Mesenchymal stem cell (in vitro differentiated cells and primary cell): ENCODE results near the gene CNOT1.

Experiments used
- DNase-seq: peaks from one replicate; pipeline ENCODE4 v3.0.0-alpha.2; 2013
- H2AFZ ChIP-seq: one replicate; pipeline ENCODE4 v1.6.1; 2013; ENCODE audit warnings: low read depth, mild to moderate bottlenecking, control low read depth, inconsistent platforms, low read length, moderate library complexity
- H2AK5ac ChIP-seq: 2 replicates; pipeline ENCODE4 v1.6.1; 2013; ENCODE audit warnings: low read length, moderate library complexity, mild to moderate bottlenecking, inconsistent platforms; ENCODE audit not compliant: severe bottlenecking
- H2BK120ac ChIP-seq: one replicate; pipeline ENCODE4 v1.6.1; 2013; ENCODE audit warnings: low read depth, mild to moderate bottlenecking, inconsistent platforms, low read length, moderate library complexity
- H2BK12ac ChIP-seq, 2 experiments: one replicate each; pipeline ENCODE4 v1.6.1; 2013; ENCODE audit warnings: inconsistent platforms in 2 of 2, low read length in 2 of 2, mild to moderate bottlenecking in 2 of 2, moderate library complexity in 2 of 2, control low read depth in 1 of 2
- H2BK15ac ChIP-seq: one replicate; pipeline ENCODE4 v1.6.1; 2013; ENCODE audit warnings: mild to moderate bottlenecking, low read depth, inconsistent platforms; ENCODE audit not compliant: poor library complexity, severe bottlenecking
- H2BK5ac ChIP-seq: 2 replicates; pipeline ENCODE4 v1.6.1; 2013; ENCODE audit warnings: low read depth, mild to moderate bottlenecking, low read length, control low read depth, inconsistent platforms; ENCODE audit not compliant: poor library complexity, severe bottlenecking
- H3K14ac ChIP-seq, 2 experiments: one replicate each; pipeline ENCODE4 v1.6.1; 2013; ENCODE audit warnings: inconsistent platforms in 2 of 2, low read length in 2 of 2, control low read depth in 1 of 2, mild to moderate bottlenecking in 1 of 2, moderate library complexity in 1 of 2
- H3K18ac ChIP-seq, 2 experiments: one replicate each; pipeline ENCODE4 v1.6.1; 2013; ENCODE audit warnings: inconsistent platforms in 2 of 2, low read length in 2 of 2, control low read depth in 1 of 2, low read depth in 1 of 2, mild to moderate bottlenecking in 1 of 2
- H3K23ac ChIP-seq, 2 experiments: one replicate each; pipeline ENCODE4 v1.6.1; 2013; ENCODE audit warnings: inconsistent platforms in 2 of 2, low read length in 2 of 2, mild to moderate bottlenecking in 2 of 2, moderate library complexity in 2 of 2, control low read depth in 1 of 2
- H3K27ac ChIP-seq: 2 replicates; pipeline ENCODE4 v1.5.1; 2013; ENCODE audit warnings: mild to moderate bottlenecking, moderate library complexity, low read length, control low read depth, inconsistent platforms; ENCODE audit not compliant: poor library complexity, severe bottlenecking
- H3K27me3 ChIP-seq, 2 experiments: 2 replicates each; pipeline versions ENCODE4 v1.6.1 to v1.7.0; 2013; ENCODE audit warnings: low read length in 2 of 2, mild to moderate bottlenecking in 2 of 2, moderate library complexity in 2 of 2, control low read depth in 1 of 2, inconsistent platforms in 1 of 2; ENCODE audit not compliant: control insufficient read depth in 1 of 2, insufficient read depth in 1 of 2
- H3K36me3 ChIP-seq, 2 experiments: 2 replicates each; pipeline versions ENCODE4 v1.6.1 to v1.7.0; 2013; ENCODE audit warnings: low read length in 2 of 2, control low read depth in 1 of 2, inconsistent platforms in 1 of 2, low read depth in 1 of 2, mild to moderate bottlenecking in 1 of 2; ENCODE audit not compliant: insufficient read depth in 2 of 2, control insufficient read depth in 1 of 2
- H3K4ac ChIP-seq, 2 experiments: one replicate each; pipeline ENCODE4 v1.6.1; 2013; ENCODE audit warnings: inconsistent platforms in 2 of 2, low read length in 2 of 2, mild to moderate bottlenecking in 2 of 2, moderate library complexity in 2 of 2, control low read depth in 1 of 2, low read depth in 1 of 2
- H3K4me1 ChIP-seq: 2 replicates; pipeline ENCODE4 v1.6.1; 2013; ENCODE audit warnings: low read depth, low read length, control low read depth; ENCODE audit not compliant: control insufficient read depth, insufficient read depth
- H3K4me2 ChIP-seq: 2 replicates; pipeline ENCODE4 v1.6.1; 2013; ENCODE audit warnings: low read length, mild to moderate bottlenecking, inconsistent platforms; ENCODE audit not compliant: poor library complexity, severe bottlenecking
- H3K4me3 ChIP-seq, 2 experiments: 2 replicates each; pipeline versions ENCODE4 v1.5.1 to v1.7.0; 2013; ENCODE audit warnings: low read length in 2 of 2, mild to moderate bottlenecking in 2 of 2, control low read depth in 1 of 2, low read depth in 1 of 2; ENCODE audit not compliant: insufficient read depth in 1 of 2
- H3K79me1 ChIP-seq: replicated peaks from 2 replicates; pipeline ENCODE4 v1.6.1; 2013; ENCODE audit warnings: mild to moderate bottlenecking, control low read depth, low read length, inconsistent platforms; ENCODE audit not compliant: poor library complexity, severe bottlenecking
- H3K9ac ChIP-seq: 2 replicates; pipeline ENCODE4 v1.7.0; 2013; ENCODE audit warnings: mild to moderate bottlenecking, low read length, moderate library complexity
- H3K9me3 ChIP-seq: 2 replicates; pipeline ENCODE4 v1.7.0; 2013; ENCODE audit warnings: mild to moderate bottlenecking, low read length; ENCODE audit not compliant: control insufficient read depth
- H4K8ac ChIP-seq: one replicate; pipeline ENCODE4 v1.6.1; 2013; ENCODE audit warnings: inconsistent platforms, mild to moderate bottlenecking, low read length, moderate library complexity
- H4K91ac ChIP-seq: one replicate; pipeline ENCODE4 v1.6.1; 2013; ENCODE audit warnings: mild to moderate bottlenecking, low read length, inconsistent platforms
- WGBS: methylation state at CpG from one replicate; pipeline ENCODE4 v1.1.7; 2013; ENCODE audit warnings: mixed read lengths; 5-methylcytosine and 5-hydroxymethylcytosine counted together

The CNOT1 gene

GRCh38 chr16:58563235-58563634 lies 66.4 kb downstream of the CNOT1 start:
- DNase-seq = peak; percentile 52
- Histone ChIP-seq H3K27me3 (no peaks in the 10 kb centered on the region), H3K9me3 (no peaks in the 10 kb centered on the region), H2BK5ac (no peak overlapping the region), H4K91ac (no peak overlapping the region), H3K14ac (no peak overlapping the region), H3K79me1 (peaks cover 16% of the 10 kb centered on the region), H2AFZ (no peak overlapping the region), H2BK12ac (no peak overlapping the region), H3K9ac (no peak overlapping the region), H2AK5ac (no peak overlapping the region), H3K4me3 (no peak overlapping the region), H3K4ac (no peak overlapping the region), H3K4me1 (no peaks in the 10 kb centered on the region), H2BK15ac (no peak overlapping the region), H3K36me3 (peaks cover 22 to 75% of the 10 kb centered on the region in 2 experiments), H4K8ac (no peak overlapping the region), H3K27ac (no peak overlapping the region), H3K18ac (no peak overlapping the region), H3K4me2 (no peak overlapping the region), H3K23ac (no peak overlapping the region), H2BK120ac (no peak overlapping the region)

GRCh38 chr16:58556678-58557077 lies 72.9 kb downstream of the CNOT1 start:
- H3K79me1 ChIP-seq = peaks cover 12% of the 10 kb centered on the region
- H3K36me3 ChIP-seq = peaks cover 16 to 94% of the 10 kb centered on the region in 2 experiments
- no peak overlapping the region for H3K14ac ChIP-seq
- H3K4ac ChIP-seq = no peak overlapping the region
- H3K27ac ChIP-seq = peak overlapping the region; percentile 16
- no peak for DNase-seq
- H3K4me2 ChIP-seq = no peak overlapping the region
- no peak overlapping the region for H3K23ac ChIP-seq
- no peaks in the 10 kb centered on the region for H3K9me3 ChIP-seq
- H2BK15ac ChIP-seq = no peak overlapping the region
- 93% methylated on average over 2 of the region's 2 CpGs for WGBS
- H2AFZ ChIP-seq = no peak overlapping the region
- no peak overlapping the region for H2BK120ac ChIP-seq
- no peak overlapping the region for H4K8ac ChIP-seq
- H2BK12ac ChIP-seq = no peak overlapping the region
- H3K4me3 ChIP-seq = no peak overlapping the region
- no peak overlapping the region for H3K9ac ChIP-seq
- H2BK5ac ChIP-seq = no peak overlapping the region
- H2AK5ac ChIP-seq = no peak overlapping the region
- no peaks in the 10 kb centered on the region for H3K27me3 ChIP-seq
- H4K91ac ChIP-seq = no peak overlapping the region
- no peak overlapping the region for H3K18ac ChIP-seq
- no peaks in the 10 kb centered on the region for H3K4me1 ChIP-seq

GRCh38 chr16:58551496-58551895 lies 78.1 kb downstream of the CNOT1 start:
- no peaks in the 10 kb centered on the region for H3K4me1 ChIP-seq
- H2BK12ac ChIP-seq = no peak overlapping the region
- H3K9me3 ChIP-seq = no peaks in the 10 kb centered on the region
- H3K4me2 ChIP-seq = no peak overlapping the region
- peak overlapping the region; percentile 30 for H3K9ac ChIP-seq
- peaks cover 12% of the 10 kb centered on the region for H3K79me1 ChIP-seq
- no peak overlapping the region for H3K4ac ChIP-seq
- no peak overlapping the region for H4K91ac ChIP-seq
- H3K14ac ChIP-seq = no peak overlapping the region
- H2BK5ac ChIP-seq = no peak overlapping the region
- no peak overlapping the region for H3K27ac ChIP-seq
- H3K18ac ChIP-seq = no peak overlapping the region
- DNase-seq = peak; percentile 28
- H3K23ac ChIP-seq = no peak overlapping the region
- no peak overlapping the region for H2BK120ac ChIP-seq
- H2AK5ac ChIP-seq = no peak overlapping the region
- H2AFZ ChIP-seq = no peak overlapping the region
- no peaks in the 10 kb centered on the region for H3K27me3 ChIP-seq
- peaks cover 13 to 100% of the 10 kb centered on the region in 2 experiments for H3K36me3 ChIP-seq
- H3K4me3 ChIP-seq = no peak overlapping the region
- H4K8ac ChIP-seq = no peak overlapping the region
- WGBS = 100% methylated on average over 3 of the region's 3 CpGs
- no peak overlapping the region for H2BK15ac ChIP-seq

- Histone ChIP-seq H3K9me3 (no peaks in the 10 kb centered on the region), H3K79me1 (peaks cover 18% of the 10 kb centered on the region), H3K36me3 (peaks cover 13 to 100% of the 10 kb centered on the region in 2 experiments), H3K27me3 (no peaks in the 10 kb centered on the region), H3K14ac (no peak overlapping the region), H2BK12ac (no peak overlapping the region), H4K8ac (no peak overlapping the region), H2AK5ac (no peak overlapping the region), H3K18ac (no peak overlapping the region), H2BK5ac (no peak overlapping the region), H3K4me2 (no peak overlapping the region), H3K27ac (no peak overlapping the region), H2BK15ac (no peak overlapping the region), H3K4me3 (no peak overlapping the region), H3K23ac (no peak overlapping the region), H3K9ac (no peak overlapping the region), H4K91ac (no peak overlapping the region), H2BK120ac (no peak overlapping the region), H2AFZ (no peak overlapping the region), H3K4me1 (no peaks in the 10 kb centered on the region), H3K4ac (no peak overlapping the region)
- WGBS = 89% methylated on average over 2 of the region's 2 CpGs
- DNase-seq = no peak
Measured at GRCh38 chr16:58548378-58548777, 81.2 kb downstream of the CNOT1 start.
